ENCODE data around the gene CCDC3. TPM values are rescaled to one million over a fixed set of nuclear protein-coding genes. Genes with fewer than 3 reads are reported as not detected.

The CCDC3 gene
- total and polyA plus RNA-seq, 2 experiments from 2014 or later: 4.3 to 6.7 TPM

DNA sequence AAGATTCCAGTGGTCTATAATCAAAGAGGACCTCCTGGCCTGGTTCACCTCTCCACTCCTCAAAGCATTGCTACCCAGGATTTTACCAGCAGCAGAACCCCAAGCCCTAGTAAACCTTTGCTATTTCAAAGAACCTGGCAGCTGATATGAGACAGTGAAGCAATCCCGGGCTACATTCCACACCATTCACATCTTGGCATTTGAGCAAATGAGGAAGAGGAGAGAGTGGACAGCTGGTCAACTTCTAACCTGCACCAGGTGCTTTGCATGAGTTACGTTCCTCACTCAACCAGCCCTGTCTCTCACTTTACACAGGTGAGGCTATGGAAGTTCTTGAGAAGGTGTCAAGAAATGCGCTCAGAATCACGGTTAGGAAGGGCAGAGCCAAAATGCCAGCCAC, 1.1 kb downstream of the CCDC3 start:
- TF ChIP-seq, protein P1, sequence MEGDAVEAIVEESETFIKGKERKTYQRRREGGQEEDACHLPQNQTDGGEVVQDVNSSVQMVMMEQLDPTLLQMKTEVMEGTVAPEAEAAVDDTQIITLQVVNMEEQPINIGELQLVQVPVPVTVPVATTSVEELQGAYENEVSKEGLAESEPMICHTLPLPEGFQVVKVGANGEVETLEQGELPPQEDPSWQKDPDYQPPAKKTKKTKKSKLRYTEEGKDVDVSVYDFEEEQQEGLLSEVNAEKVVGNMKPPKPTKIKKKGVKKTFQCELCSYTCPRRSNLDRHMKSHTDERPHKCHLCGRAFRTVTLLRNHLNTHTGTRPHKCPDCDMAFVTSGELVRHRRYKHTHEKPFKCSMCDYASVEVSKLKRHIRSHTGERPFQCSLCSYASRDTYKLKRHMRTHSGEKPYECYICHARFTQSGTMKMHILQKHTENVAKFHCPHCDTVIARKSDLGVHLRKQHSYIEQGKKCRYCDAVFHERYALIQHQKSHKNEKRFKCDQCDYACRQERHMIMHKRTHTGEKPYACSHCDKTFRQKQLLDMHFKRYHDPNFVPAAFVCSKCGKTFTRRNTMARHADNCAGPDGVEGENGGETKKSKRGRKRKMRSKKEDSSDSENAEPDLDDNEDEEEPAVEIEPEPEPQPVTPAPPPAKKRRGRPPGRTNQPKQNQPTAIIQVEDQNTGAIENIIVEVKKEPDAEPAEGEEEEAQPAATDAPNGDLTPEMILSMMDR (IDR thresholded peaks at IDR 0.05; ENCODE audit: low read depth, low read length): no peak
- Histone ChIP-seq H3K27me3 (peaks cover 27% of the 10 kb centered on the region), H3K9me3 (ENCODE audit: low read depth) (no peaks in the 10 kb centered on the region), H3K4me3 (no peak overlapping the region), H3K27ac (no peak overlapping the region), H3K4me1 (ENCODE audit: low read depth) (no peaks in the 10 kb centered on the region), H3K36me3 (no peaks in the 10 kb centered on the region)
- DNase-seq (ENCODE audit: low read depth in 1 of 2, low spot score in 1 of 2): no peak

DNA sequence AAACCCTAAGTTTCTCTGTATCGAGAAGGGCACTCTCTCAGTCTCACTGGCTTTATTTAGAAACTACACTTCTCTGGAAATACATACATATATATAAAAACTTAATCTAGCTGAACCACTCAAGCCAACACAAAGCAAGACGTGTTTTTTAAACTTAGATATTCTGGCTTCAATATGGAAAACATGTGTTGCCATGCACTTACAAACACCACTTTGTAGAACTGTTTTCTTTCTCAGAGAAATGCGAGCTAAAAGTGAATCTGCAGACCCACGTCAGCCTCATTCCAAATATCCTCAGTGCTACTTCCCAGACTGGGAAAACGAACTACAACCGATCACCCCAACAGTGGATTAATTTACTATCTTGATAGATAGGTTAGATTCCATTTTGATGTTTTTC, 1.7 kb downstream of the CCDC3 start:
- no peak overlapping the region for H3K4me3 ChIP-seq
- no peak overlapping the region for H3K27ac ChIP-seq
- no peak for DNase-seq (ENCODE audit: low read depth in 1 of 2, low spot score in 1 of 2)
- peaks cover 27% of the 10 kb centered on the region for H3K27me3 ChIP-seq
- no peaks in the 10 kb centered on the region for H3K36me3 ChIP-seq
- no peaks in the 10 kb centered on the region for H3K4me1 ChIP-seq (ENCODE audit: low read depth)
- H3K9me3 ChIP-seq (ENCODE audit: low read depth): no peaks in the 10 kb centered on the region
- TF ChIP-seq, protein P1 (IDR thresholded peaks at IDR 0.05; ENCODE audit: low read depth, low read length): no peak

DNA sequence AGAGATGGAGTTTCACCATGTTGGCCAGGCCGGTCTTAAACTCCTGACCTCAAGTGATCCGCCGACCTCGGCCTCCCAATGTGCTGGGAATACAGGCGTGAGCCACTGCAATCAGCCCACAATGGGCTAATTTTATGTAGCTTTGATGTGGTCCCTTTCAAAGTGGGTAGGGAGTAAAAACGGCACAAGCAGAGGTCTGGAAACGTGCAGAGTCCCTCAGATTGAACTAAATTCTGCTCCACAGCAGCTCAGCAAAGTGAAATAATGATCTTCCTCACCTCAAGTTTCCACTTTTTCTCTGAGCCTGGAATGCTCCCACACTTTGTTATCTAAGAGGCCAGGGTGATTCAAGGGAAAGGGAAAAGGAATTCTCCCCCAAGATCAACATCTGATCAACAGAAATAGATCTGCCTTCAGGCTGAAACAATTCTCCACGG, 6.1 kb downstream of the CCDC3 start:
- no peak overlapping the region for H3K4me3 ChIP-seq
- DNase-seq (ENCODE audit: low read depth in 1 of 2, low spot score in 1 of 2): no peak
- peaks cover 7% of the 10 kb centered on the region for H3K27me3 ChIP-seq
- TF ChIP-seq, protein P1 (IDR thresholded peaks at IDR 0.05; ENCODE audit: low read depth, low read length): no peak
- no peak overlapping the region for H3K27ac ChIP-seq
- H3K4me1 ChIP-seq (ENCODE audit: low read depth): no peaks in the 10 kb centered on the region
- H3K36me3 ChIP-seq: no peaks in the 10 kb centered on the region
- no peaks in the 10 kb centered on the region for H3K9me3 ChIP-seq (ENCODE audit: low read depth)

DNA sequence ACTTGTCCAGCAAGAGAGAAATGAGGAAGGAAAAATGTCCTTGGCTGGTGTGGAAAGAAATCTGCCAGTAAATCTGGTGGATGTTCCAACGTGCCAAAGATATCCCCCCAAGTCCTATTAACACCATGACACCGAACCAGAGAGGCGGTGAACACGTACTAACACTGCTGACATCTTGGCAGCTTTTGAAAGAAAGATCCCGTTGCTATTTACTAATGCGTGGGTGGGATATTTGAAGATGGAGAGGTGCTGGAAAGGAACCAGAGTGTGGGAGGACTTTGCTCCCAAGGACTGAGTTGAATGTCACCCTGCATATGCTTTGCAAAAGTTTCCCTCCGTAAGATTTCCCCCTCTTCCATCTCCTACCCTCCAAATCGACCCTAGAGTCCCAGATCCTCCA, 7.9 kb downstream of the CCDC3 start:
- H3K27ac ChIP-seq: no peak overlapping the region
- no peaks in the 10 kb centered on the region for H3K4me1 ChIP-seq (ENCODE audit: low read depth)
- DNase-seq (ENCODE audit: low read depth in 1 of 2, low spot score in 1 of 2): no peak
- no peaks in the 10 kb centered on the region for H3K27me3 ChIP-seq
- no peaks in the 10 kb centered on the region for H3K36me3 ChIP-seq
- H3K9me3 ChIP-seq (ENCODE audit: low read depth): no peaks in the 10 kb centered on the region
- no peak overlapping the region for H3K4me3 ChIP-seq
- TF ChIP-seq, protein P1 (IDR thresholded peaks at IDR 0.05; ENCODE audit: low read depth, low read length): no peak

DNA sequence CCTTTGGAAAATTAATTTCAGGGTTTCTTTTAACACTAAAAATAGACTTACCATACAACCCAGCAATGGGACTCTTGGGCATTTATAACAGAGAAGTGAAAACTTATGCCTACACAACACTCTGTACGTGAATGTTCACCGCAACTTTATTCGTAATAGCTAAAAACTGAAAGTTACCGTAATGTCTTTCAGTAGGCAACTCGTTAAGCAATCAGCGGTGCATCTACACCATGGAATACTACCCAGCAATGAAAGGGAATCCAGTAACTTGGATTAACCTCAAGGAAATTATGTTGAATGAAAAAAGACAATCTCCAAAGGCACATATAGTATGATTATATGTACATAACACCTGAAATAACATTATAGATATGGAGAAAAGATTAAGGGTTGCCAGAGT, 16.2 kb downstream of the CCDC3 start:
- Histone ChIP-seq H3K27ac (no peak overlapping the region), H3K4me1 (ENCODE audit: low read depth) (peaks cover 5% of the 10 kb centered on the region), H3K27me3 (no peaks in the 10 kb centered on the region), H3K4me3 (no peak overlapping the region), H3K9me3 (ENCODE audit: low read depth) (no peaks in the 10 kb centered on the region), H3K36me3 (no peaks in the 10 kb centered on the region)
- TF ChIP-seq, protein P1 (IDR thresholded peaks at IDR 0.05; ENCODE audit: low read depth, low read length): no peak
- DNase-seq (ENCODE audit: low read depth in 1 of 2, low spot score in 1 of 2): no peak
